ENCODE measurements around the gene BLOC1S5.
"Not testable (repeated sequence)": the region's sequence is repeated elsewhere in the genome, so short reads cannot be mapped to it uniquely, and the experiment has no call there.

The BLOC1S5 gene

DNA sequence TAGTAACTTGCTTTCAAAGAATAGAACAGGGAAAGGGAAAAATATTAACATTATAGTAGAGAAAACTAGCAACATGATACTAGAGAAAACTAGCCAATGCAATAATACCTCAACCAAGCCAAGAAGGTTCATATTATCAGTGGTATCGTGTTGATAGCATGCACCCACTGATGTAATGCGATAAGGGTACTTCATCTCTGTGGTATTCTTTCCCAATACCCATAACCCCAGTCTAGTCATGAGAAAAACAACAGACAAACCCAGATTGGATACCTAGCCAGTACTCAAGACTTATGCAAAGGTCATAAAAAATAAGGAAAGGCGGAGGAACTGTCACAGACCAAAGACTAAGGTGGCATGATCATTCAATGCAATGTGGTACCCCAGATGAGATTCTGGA is 21.0 kb downstream of the BLOC1S5 start:
- no peak for DNase-seq (ENCODE audit: low spot score)

GRCh38 chr6:8041913-8042583 is 22.1 kb downstream of the BLOC1S5 start:
- DNase-seq (ENCODE audit: low spot score), result no peak

DNA sequence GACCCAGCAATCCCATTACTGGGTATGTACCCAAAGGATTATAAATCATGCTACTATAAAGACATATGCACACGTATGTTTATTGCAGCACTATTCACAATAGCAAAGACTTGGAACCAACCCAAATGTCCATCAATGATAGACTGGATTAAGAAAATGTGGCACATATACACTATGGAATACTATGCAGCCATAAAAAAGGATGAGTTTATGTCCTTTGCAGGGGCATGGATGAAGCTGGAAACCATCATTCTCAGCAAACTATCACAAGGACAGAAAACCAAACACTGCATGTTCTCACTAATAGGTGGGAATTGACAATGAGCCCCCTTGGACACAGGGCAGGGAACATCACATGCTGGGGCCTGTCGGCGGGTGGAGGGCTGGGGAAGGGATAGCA is 30.1 kb downstream of the BLOC1S5 start:
- DNase-seq (ENCODE audit: low spot score), result not testable (repeated sequence)

DNA sequence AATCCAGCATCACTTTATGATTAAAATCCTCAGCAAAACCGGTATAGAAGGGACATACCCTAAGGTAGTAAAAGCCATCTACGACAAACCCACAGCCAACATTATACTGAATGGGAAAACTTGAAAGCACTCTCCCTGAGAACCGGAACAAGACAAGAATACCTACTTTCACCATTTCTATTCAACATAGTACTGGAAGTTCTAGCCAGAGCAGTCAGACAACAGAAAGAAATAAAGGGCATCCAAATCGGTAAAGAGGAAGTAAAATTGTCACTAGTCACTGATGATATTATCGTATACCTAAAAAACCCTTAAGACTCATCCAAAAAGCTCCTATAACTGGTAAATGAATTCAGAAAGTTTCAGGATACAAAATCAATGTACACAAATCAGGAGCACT is 33.3 kb downstream of the BLOC1S5 start:
- DNase-seq (ENCODE audit: low spot score), result no peak

DNA sequence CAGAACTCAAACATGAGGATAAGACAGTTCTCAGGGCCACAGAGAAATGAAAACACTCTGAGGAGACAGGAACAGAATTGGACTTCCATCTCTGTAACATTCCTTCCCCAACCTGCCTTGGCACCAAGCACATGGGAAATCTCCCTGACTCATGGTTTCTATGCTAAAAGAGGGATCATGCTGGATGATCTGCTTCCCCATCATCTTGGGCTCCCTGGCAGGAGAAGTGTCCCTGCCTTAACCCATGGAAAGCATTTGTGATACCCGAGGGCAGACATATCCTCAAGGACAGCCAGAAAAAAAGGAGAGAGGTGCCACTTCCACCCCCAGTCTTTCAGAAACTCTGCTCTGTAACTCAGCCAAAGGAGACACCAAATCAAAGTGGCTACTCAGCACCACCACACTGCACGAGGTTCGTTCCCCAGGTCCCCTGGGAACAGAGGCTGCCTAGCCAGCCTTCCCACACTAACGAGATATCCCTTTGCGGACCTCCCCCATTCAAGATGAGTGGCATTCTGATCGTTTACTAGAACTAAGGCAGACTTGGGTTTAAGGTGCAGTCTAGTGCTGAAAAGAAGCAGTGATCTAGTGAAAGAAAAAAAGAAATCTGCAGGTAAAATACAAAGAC is 34.8 kb downstream of the BLOC1S5 start:
- peak; percentile 15 for DNase-seq (ENCODE audit: low spot score)

DNA sequence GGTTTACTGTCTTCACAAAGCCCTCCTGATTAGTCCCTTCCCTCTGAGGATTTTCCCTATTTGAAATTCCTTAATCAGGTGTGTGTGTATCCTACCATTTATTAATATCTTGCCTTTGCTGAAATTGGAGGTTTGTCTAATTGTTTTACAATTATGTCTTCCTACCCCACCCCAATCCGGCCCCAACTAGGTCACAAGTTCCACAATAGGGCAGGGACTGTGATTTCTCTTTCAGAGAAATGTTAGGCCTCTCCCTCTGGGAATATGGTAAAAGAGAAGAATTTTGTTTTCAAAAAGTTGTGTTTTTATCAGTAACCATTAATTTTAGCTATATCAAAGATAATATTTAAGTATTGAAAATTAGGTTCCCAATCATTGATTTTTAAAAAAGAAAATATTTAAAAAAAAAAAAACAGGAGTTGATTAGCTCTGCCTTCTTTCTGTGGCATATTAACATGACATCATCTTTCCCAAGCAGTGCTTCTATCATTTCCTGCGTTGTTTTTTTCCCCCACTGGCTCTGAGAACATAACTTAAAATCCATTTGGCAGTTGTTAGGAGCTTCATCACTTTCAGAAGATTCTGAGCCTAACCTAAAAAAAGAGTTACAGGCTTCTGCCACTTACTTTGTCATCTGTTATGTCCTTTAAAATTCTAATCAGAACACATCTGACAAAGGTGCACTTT is 36.1 kb downstream of the BLOC1S5 start:
- peak; percentile 37 for DNase-seq (ENCODE audit: low spot score)

DNA sequence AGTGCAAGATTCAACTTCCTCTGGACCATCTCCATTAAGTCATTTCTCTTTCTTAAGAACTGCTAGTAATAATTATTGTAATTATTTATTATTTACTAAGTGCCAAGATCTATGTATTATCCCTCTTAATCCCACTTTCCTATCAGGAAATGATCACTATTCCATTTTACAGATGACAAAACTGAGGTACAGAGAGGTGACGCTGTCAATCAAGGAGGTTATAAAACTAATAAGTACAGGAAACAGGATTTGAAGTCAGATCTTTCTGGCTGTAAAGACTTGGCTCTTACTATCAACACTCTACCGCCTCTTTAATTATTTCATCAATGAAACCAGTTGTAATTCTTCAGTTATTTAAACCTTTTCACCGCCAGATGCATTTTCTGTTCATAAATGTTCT is 37.4 kb downstream of the BLOC1S5 start:
- DNase-seq (ENCODE audit: low spot score), result no peak

- no peak for DNase-seq (ENCODE audit: low spot score)
Observed at GRCh38 chr6:8025191-8025590, 39.0 kb downstream of the BLOC1S5 start.

- no peak for DNase-seq (ENCODE audit: low spot score)
Observed at GRCh38 chr6:8023638-8024037, 40.6 kb downstream of the BLOC1S5 start.

DNA sequence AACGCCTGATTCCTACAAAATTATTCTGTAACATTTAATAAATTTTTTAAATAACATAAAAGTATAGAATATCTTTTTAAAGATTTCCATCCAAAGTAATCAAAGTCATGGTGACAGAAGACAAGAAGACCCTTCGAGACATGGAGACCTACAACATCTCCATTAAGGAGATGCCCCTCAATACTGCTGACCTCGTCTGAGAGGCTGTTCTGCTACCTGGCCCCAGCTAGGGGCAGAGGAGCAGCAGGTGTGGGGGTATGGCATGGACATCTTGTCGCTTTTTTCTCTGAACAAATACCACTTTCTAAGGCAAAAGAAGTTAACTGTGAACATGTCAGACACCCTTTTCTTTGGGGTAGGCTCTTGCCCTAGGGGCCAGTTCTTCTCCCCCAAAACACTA is 44.1 kb downstream of the BLOC1S5 start:
- no peak for DNase-seq (ENCODE audit: low spot score)

- DNase-seq (ENCODE audit: low spot score), result no peak
Observed at GRCh38 chr6:8017705-8018104, 46.5 kb downstream of the BLOC1S5 start.

DNA sequence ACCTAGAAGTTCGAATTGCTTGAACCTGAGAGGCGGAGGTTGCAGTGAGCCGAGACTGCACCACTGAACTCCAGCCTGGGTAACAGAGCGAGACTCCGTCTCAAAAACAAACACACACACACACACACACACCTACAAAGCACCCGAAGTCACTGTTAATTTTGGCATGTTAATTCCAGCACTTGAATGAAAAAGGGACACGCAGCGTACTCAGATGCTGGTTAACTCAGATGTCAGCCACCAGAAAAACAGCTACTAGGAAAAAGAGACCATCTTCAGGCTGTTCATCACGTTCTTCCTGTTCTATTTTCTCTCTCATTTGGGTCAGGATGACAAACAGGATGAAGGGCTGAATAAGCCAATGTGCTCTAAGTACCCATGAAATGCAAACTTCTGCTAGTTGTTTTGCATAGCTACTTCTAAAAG is 46.9 kb downstream of the BLOC1S5 start:
- no peak for DNase-seq (ENCODE audit: low spot score)

GRCh38 chr6:8014947-8015346 is 49.2 kb downstream of the BLOC1S5 start:
- DNase-seq (ENCODE audit: low spot score), result no peak

GRCh38 chr6:8013763-8014162 is 50.4 kb downstream of the BLOC1S5 start:
- DNase-seq (ENCODE audit: low spot score), result no peak

DNA sequence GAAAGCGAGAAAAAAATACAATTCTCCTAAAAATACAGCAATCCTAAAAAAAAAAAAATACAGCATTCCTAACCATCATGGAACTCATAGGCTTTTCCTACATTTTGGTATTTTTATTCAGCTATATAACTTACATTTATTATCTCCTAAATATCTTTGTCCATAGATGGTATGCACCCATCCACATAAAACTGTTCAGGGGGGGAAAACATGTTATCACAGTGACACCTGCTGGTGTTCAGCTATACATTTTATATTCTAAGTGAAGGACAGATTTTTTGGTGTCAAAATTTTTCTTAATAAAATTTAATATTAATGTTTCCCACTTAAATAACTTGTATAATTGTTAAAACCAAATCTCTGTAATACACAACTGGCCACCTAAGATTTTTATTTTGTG is 58.0 kb downstream of the BLOC1S5 start:
- DNase-seq (ENCODE audit: low spot score), result peak; percentile 77

DNA sequence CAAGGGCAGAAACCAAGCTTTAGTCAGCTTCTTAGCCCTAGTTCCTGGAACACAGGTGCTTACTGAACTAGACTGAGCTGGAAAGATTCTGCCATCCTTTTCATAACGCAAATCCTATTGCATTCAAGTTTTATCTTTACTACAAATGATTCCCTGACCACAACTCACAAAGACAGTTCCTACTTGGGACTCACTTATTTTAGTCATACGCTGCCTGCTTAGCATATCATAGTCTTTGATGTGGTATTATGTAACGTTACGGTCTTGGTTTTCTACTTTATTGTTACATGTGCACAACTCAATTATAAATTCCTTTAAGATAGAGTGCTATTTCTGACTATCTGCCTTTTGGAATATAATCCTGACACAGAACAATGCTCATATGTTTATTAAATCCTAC is 59.1 kb downstream of the BLOC1S5 start:
- no peak for DNase-seq (ENCODE audit: low spot score)

DNA sequence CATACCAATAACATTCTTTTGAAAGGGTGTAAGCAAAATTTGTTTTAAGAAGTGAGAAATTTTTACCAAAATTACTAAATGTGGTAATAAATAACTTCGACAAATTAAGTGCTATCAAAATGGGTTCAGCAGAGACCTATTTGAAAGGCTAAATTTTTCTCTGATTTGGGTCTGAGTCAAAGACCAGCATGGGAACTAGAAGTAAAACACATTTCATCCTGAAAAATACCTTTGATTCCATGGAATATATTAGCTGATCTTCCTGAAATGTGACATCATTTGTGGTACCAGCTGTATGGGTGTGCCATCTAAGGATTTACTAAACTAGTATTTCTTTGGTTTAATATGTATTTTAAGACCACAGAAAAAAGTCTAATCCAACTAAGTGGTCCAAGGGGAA is 63.6 kb downstream of the BLOC1S5 start:
- DNase-seq (ENCODE audit: low spot score), result no peak

- DNase-seq (ENCODE audit: low spot score), result no peak
Observed at GRCh38 chr6:8000188-8000596, 64.0 kb downstream of the BLOC1S5 start.

- DNase-seq (ENCODE audit: low spot score), result no peak
Observed at GRCh38 chr6:7999201-7999600, 65.0 kb downstream of the BLOC1S5 start.

- peak; percentile 16 for DNase-seq (ENCODE audit: low spot score)
Observed at GRCh38 chr6:7998103-7998725, 66.0 kb downstream of the BLOC1S5 start.

GRCh38 chr6:7997286-7997685 is 66.9 kb downstream of the BLOC1S5 start:
- DNase-seq (ENCODE audit: low spot score), result no peak

GRCh38 chr6:7996538-7997111 is 67.6 kb downstream of the BLOC1S5 start:
- no peak for DNase-seq (ENCODE audit: low spot score)

GRCh38 chr6:7993952-7994351 is 70.2 kb downstream of the BLOC1S5 start:
- DNase-seq (ENCODE audit: low spot score), result no peak

All from GM03348 (cell line).